HEK293 (cell line): ENCODE results near the gene AREG.

Experiments used
- BCL11B ChIP-seq: fragments of 450-650 bp; formaldehyde crosslinking; IDR thresholded peaks from 2 replicates; pipeline ENCODE4 v1.5.1; 2016; ENCODE audit warnings: low read depth, missing biosample characterization, missing genetic modification characterization
- EGR2 ChIP-seq: fragments of 450-650 bp; formaldehyde crosslinking; IDR thresholded peaks from 2 replicates; pipeline ENCODE4 v1.5.1; 2016; ENCODE audit warnings: low read depth, missing biosample characterization, missing genetic modification characterization
- IKZF3 ChIP-seq: fragments of 450-650 bp; IDR thresholded peaks from 2 replicates; pipeline ENCODE4 v1.5.0; 2018; ENCODE audit warnings: missing biosample characterization, mild to moderate bottlenecking, missing genetic modification characterization, moderate library complexity
- KLF8 ChIP-seq: fragments of 450-650 bp; formaldehyde crosslinking; IDR thresholded peaks from 2 replicates; pipeline ENCODE4 v1.5.1; 2016; ENCODE audit warnings: missing biosample characterization, missing genetic modification characterization
- PATZ1 ChIP-seq: fragments of 450-650 bp; formaldehyde crosslinking; IDR thresholded peaks from 2 replicates; pipeline ENCODE4 v1.5.1; 2016; ENCODE audit warnings: missing biosample characterization, missing genetic modification characterization
- PRDM4 ChIP-seq: fragments of 450-650 bp; formaldehyde crosslinking; IDR thresholded peaks from 2 replicates; pipeline ENCODE4 v1.5.1; 2017; ENCODE audit warnings: missing biosample characterization, missing genetic modification characterization
- SETDB1 ChIP-seq: IDR thresholded peaks from one replicate; pipeline ENCODE4 v1.6.1; 2017; ENCODE audit warnings: mild to moderate bottlenecking, low read length, moderate library complexity, mixed read lengths; ENCODE audit not compliant: insufficient read length
- SP2 ChIP-seq: fragments of 450-650 bp; formaldehyde crosslinking; IDR thresholded peaks from 2 replicates; pipeline ENCODE4 v1.5.1; 2016; ENCODE audit warnings: missing biosample characterization, missing genetic modification characterization
- WT1 ChIP-seq: fragments of 450-650 bp; formaldehyde crosslinking; IDR thresholded peaks from 2 replicates; pipeline ENCODE4 v1.5.1; 2016; ENCODE audit warnings: missing biosample characterization, missing genetic modification characterization
- ZBTB20 ChIP-seq: fragments of 450-650 bp; formaldehyde crosslinking; IDR thresholded peaks from 2 replicates; pipeline ENCODE4 v1.5.1; 2016; ENCODE audit warnings: missing biosample characterization, missing genetic modification characterization
- ZBTB21 ChIP-seq: fragments of 450-650 bp; formaldehyde crosslinking; IDR thresholded peaks from 2 replicates; pipeline ENCODE4 v1.5.1; 2017; ENCODE audit warnings: missing biosample characterization, missing genetic modification characterization
- ZBTB48 ChIP-seq: fragments of 450-650 bp; formaldehyde crosslinking; IDR thresholded peaks from 2 replicates; pipeline ENCODE4 v1.5.1; 2016; ENCODE audit warnings: missing biosample characterization, missing genetic modification characterization
- ZBTB6 ChIP-seq: fragments of 450-650 bp; formaldehyde crosslinking; IDR thresholded peaks from 2 replicates; pipeline ENCODE4 v1.5.1; 2017; ENCODE audit warnings: missing biosample characterization, missing genetic modification characterization
- ZEB2 ChIP-seq: fragments of 450-650 bp; formaldehyde crosslinking; IDR thresholded peaks from 2 replicates; pipeline ENCODE4 v1.5.1; 2016; ENCODE audit warnings: missing biosample characterization, missing genetic modification characterization
- ZFP41 ChIP-seq: fragments of 450-650 bp; formaldehyde crosslinking; IDR thresholded peaks from 2 replicates; pipeline ENCODE4 v1.5.1; 2016; ENCODE audit warnings: missing biosample characterization, missing genetic modification characterization, borderline replicate concordance
- ZFP69B ChIP-seq: fragments of 450-650 bp; formaldehyde crosslinking; IDR thresholded peaks from 2 replicates; pipeline ENCODE4 v1.5.1; 2016; ENCODE audit warnings: missing biosample characterization, missing genetic modification characterization
- ZNF24 ChIP-seq: fragments of 450-650 bp; formaldehyde crosslinking; IDR thresholded peaks from 2 replicates; pipeline ENCODE4 v1.5.1; 2016; ENCODE audit warnings: missing biosample characterization, missing genetic modification characterization
- ZNF26 ChIP-seq: fragments of 450-650 bp; formaldehyde crosslinking; IDR thresholded peaks from 2 replicates; pipeline ENCODE4 v1.5.1; 2016; ENCODE audit warnings: missing biosample characterization, missing genetic modification characterization
- ZNF274 ChIP-seq, 2 experiments: fragments of 200-500 bp in 1 of 2; fragments of 450-650 bp in 1 of 2; sonication (Bioruptor generic) in 1 of 2; formaldehyde crosslinking in 1 of 2; IDR thresholded peaks; 2 replicates each; pipeline versions ENCODE4 v1.5.1 to v1.6.1; 2014 to 2016; ENCODE audit warnings: borderline replicate concordance in 1 of 2, inconsistent platforms in 1 of 2, low read length in 1 of 2, missing biosample characterization in 1 of 2, missing genetic modification characterization in 1 of 2
- ZNF292 ChIP-seq: fragments of 450-650 bp; formaldehyde crosslinking; IDR thresholded peaks from 2 replicates; pipeline ENCODE4 v1.5.1; 2016; ENCODE audit warnings: low read depth, missing biosample characterization, missing genetic modification characterization, borderline replicate concordance
- ZNF302 ChIP-seq: fragments of 450-650 bp; formaldehyde crosslinking; IDR thresholded peaks from 2 replicates; pipeline ENCODE4 v1.5.1; 2016; ENCODE audit warnings: missing biosample characterization, missing genetic modification characterization, low read depth
- ZNF311 ChIP-seq: fragments of 450-650 bp; formaldehyde crosslinking; IDR thresholded peaks from 2 replicates; pipeline ENCODE4 v1.5.1; 2017; ENCODE audit warnings: missing biosample characterization, missing genetic modification characterization, borderline replicate concordance
- ZNF37A ChIP-seq: fragments of 450-650 bp; IDR thresholded peaks from 2 replicates; pipeline ENCODE4 v1.5.1; 2018; ENCODE audit warnings: missing biosample characterization, missing genetic modification characterization
- ZNF391 ChIP-seq: fragments of 450-650 bp; formaldehyde crosslinking; IDR thresholded peaks from 2 replicates; pipeline ENCODE4 v1.5.1; 2016; ENCODE audit warnings: low read depth, missing biosample characterization, missing genetic modification characterization, borderline replicate concordance
- ZNF394 ChIP-seq: fragments of 450-650 bp; formaldehyde crosslinking; IDR thresholded peaks from 2 replicates; pipeline ENCODE4 v1.5.1; 2016; ENCODE audit warnings: missing biosample characterization, missing genetic modification characterization, mild to moderate bottlenecking, moderate library complexity, borderline replicate concordance
- ZNF600 ChIP-seq: fragments of 450-650 bp; formaldehyde crosslinking; IDR thresholded peaks from 2 replicates; pipeline ENCODE4 v1.5.1; 2016; ENCODE audit warnings: missing biosample characterization, missing genetic modification characterization
- ZNF792 ChIP-seq: fragments of 450-650 bp; formaldehyde crosslinking; IDR thresholded peaks from 2 replicates; pipeline ENCODE4 v1.5.1; 2016; ENCODE audit warnings: missing biosample characterization, missing genetic modification characterization
- TF ChIP-seq, protein P1 (sequence below): fragments of 450-650 bp; formaldehyde crosslinking; IDR thresholded peaks from 2 replicates; pipeline ENCODE4 v1.5.1; 2016; ENCODE audit warnings: missing biosample characterization, missing genetic modification characterization
- TF ChIP-seq, protein P2 (sequence below): fragments of 450-650 bp; formaldehyde crosslinking; IDR thresholded peaks from 2 replicates; pipeline ENCODE4 v1.5.1; 2016; ENCODE audit warnings: missing biosample characterization, missing genetic modification characterization, low read depth

The AREG gene

GRCh38 chr4:74444891-74445642 lies at the start of gene AREG (continued):
- TF ChIP-seq, protein P1, sequence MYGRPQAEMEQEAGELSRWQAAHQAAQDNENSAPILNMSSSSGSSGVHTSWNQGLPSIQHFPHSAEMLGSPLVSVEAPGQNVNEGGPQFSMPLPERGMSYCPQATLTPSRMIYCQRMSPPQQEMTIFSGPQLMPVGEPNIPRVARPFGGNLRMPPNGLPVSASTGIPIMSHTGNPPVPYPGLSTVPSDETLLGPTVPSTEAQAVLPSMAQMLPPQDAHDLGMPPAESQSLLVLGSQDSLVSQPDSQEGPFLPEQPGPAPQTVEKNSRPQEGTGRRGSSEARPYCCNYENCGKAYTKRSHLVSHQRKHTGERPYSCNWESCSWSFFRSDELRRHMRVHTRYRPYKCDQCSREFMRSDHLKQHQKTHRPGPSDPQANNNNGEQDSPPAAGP: no peak
- TF ChIP-seq WT1 (tag by site-specific recombination) (peak; percentile 36; the same call in 1 of the 2 replicates), ZNF292 (tag by site-specific recombination) (no peak), ZBTB6 (no peak), BCL11B (tag by site-specific recombination) (no peak), SETDB1 (no peak), ZNF792 (tag by site-specific recombination) (no peak), SP2 (peak; percentile 38), ZNF394 (tag by site-specific recombination) (no peak; the same call in 1 of the 2 replicates), ZFP69B (tag by site-specific recombination) (no peak), KLF8 (tag by site-specific recombination) (peak; percentile 63; the same call in 1 of the 2 replicates), ZBTB21 (tag by site-specific recombination) (peak; percentile 71), ZNF24 (tag by site-specific recombination) (0 out of 2 replicates have a peak, but pooled peaks have one; percentile 27), ZNF26 (tag by site-specific recombination) (no peak), PRDM4 (tag by site-specific recombination) (no peak), ZNF600 (peak; percentile 48; the same call in 1 of the 2 replicates), ZNF37A (tag by site-specific recombination) (0 out of 2 replicates have a peak, but pooled peaks have one; percentile 41), EGR2 (tag by site-specific recombination) (peak; percentile 32; the same call in 1 of the 2 replicates), IKZF3 (tag by site-specific recombination) (no peak), ZEB2 (tag by site-specific recombination) (peak; percentile 79), ZNF311 (no peak), ZBTB20 (tag by site-specific recombination) (no peak; the same call in 1 of the 2 replicates), ZNF274 (IDR thresholded peaks at IDR 0.05; ENCODE audit: low read length) (no peak), ZNF274 (tag by site-specific recombination; IDR thresholded peaks at IDR 0.05; ENCODE audit: borderline replicate concordance) (no peak), ZNF302 (no peak), ZNF391 (tag by site-specific recombination) (no peak), ZBTB48 (tag by site-specific recombination) (no peak; the same call in 1 of the 2 replicates), PATZ1 (peak; percentile 69), ZFP41 (tag by site-specific recombination) (no peak)
- TF ChIP-seq, protein P2, sequence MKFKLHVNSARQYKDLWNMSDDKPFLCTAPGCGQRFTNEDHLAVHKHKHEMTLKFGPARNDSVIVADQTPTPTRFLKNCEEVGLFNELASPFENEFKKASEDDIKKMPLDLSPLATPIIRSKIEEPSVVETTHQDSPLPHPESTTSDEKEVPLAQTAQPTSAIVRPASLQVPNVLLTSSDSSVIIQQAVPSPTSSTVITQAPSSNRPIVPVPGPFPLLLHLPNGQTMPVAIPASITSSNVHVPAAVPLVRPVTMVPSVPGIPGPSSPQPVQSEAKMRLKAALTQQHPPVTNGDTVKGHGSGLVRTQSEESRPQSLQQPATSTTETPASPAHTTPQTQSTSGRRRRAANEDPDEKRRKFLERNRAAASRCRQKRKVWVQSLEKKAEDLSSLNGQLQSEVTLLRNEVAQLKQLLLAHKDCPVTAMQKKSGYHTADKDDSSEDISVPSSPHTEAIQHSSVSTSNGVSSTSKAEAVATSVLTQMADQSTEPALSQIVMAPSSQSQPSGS (tag by site-specific recombination): no peak
